GM12874 (cell line): ENCODE measurements around the gene TOP1.

Source experiments
- TF ChIP-seq, protein P1 (sequence below): IDR thresholded peaks from 2 replicates; pipeline ENCODE4 v1.5.1; 2011; ENCODE audit warnings: low read depth, mild to moderate bottlenecking, control low read depth, low read length, moderate library complexity; ENCODE audit not compliant: insufficient read depth

Gene TOP1

DNA sequence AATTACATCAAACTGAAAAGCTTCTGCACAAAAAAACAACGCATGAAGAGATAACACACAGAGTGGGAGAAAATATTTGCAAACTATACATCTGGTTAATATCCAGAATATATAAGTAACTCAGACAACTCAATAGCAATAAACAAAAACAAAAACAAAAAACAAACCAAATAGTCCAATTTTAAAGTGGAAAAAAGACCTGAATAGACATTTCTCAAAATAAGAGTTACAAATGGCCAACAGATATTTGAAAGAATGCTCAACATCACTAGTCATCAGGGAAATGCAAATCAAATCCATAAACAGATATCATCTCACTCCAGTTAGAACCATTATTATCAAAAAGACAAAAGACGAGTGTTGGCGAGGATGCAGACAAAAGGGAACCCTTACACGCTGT is 28.8 kb upstream of the TOP1 start:
- TF ChIP-seq, protein P1, sequence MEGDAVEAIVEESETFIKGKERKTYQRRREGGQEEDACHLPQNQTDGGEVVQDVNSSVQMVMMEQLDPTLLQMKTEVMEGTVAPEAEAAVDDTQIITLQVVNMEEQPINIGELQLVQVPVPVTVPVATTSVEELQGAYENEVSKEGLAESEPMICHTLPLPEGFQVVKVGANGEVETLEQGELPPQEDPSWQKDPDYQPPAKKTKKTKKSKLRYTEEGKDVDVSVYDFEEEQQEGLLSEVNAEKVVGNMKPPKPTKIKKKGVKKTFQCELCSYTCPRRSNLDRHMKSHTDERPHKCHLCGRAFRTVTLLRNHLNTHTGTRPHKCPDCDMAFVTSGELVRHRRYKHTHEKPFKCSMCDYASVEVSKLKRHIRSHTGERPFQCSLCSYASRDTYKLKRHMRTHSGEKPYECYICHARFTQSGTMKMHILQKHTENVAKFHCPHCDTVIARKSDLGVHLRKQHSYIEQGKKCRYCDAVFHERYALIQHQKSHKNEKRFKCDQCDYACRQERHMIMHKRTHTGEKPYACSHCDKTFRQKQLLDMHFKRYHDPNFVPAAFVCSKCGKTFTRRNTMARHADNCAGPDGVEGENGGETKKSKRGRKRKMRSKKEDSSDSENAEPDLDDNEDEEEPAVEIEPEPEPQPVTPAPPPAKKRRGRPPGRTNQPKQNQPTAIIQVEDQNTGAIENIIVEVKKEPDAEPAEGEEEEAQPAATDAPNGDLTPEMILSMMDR = no peak

DNA sequence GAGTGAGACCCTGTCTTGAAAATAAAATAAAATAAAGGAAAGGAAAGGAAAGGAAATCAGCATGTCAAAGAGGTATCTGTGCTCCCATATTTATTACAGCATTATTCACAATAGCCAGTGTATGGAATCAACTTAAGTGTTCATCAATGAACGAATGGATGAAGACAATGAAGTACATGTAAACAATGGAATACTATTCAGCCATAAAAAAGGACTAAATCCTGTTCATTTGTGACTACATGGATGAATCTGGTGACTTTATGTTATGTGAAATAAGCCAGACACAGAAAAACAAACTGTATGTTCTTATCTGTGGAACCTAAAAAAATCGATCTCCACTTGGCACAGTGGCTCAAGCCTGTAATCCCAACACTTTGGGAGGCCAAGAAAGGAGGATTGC is 28.0 kb upstream of the TOP1 start:
- TF ChIP-seq, protein P1 = no peak

GRCh38 chr20:41001497-41001896 is 27.1 kb upstream of the TOP1 start:
- TF ChIP-seq, protein P1 = no peak

DNA sequence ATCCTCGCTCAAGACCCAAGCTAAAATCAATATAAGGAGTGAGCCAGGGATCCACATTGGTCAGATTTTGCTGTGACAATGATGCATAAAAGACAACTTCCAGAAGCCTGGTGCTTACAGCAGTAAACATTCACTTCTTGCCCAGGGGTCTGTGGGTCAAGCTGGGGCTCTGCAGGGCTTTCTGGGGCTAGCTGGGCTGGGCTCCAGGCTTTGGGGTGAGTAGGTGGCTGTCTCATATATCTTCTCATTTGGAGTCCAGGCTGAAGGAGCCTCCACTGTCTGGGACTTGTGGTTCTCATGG is 25.8 kb upstream of the TOP1 start:
- TF ChIP-seq, protein P1 = no peak

GRCh38 chr20:41003143-41003935 is 25.3 kb upstream of the TOP1 start:
- TF ChIP-seq, protein P1 = no peak

GRCh38 chr20:41004531-41005360 is 23.9 kb upstream of the TOP1 start:
- TF ChIP-seq, protein P1 = no peak

DNA sequence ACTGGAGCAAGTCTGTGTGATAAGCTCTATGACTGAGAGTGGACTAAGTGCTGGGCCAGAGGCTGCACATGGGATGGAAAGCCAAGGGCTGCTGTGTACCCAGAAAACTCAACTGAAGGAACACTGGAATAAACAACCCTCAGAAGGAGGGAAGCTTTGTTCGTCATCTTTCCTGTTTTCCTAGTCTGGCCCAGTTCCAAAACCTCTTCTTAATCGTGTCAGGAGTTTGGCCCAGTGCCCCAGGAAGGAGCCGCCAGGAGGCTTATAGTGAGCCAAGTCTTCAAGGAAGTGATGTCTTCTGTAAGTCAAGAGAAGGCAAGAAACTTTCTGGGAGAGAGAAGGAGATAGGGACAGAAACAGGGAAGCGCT is 23.3 kb upstream of the TOP1 start:
- TF ChIP-seq, protein P1 = no peak
